CMK (cell line): Measurements from ENCODE around the gene ZDHHC16.
"Not testable (repeated sequence)": the region's sequence is repeated elsewhere in the genome, so short reads cannot be mapped to it uniquely, and the experiment has no call there.

ENCODE experiments used
- DNase-seq: peaks from one replicate; pipeline ENCODE4 v3.0.0-alpha.2; 2010; ENCODE audit warnings: low read depth

The ZDHHC16 gene

DNA sequence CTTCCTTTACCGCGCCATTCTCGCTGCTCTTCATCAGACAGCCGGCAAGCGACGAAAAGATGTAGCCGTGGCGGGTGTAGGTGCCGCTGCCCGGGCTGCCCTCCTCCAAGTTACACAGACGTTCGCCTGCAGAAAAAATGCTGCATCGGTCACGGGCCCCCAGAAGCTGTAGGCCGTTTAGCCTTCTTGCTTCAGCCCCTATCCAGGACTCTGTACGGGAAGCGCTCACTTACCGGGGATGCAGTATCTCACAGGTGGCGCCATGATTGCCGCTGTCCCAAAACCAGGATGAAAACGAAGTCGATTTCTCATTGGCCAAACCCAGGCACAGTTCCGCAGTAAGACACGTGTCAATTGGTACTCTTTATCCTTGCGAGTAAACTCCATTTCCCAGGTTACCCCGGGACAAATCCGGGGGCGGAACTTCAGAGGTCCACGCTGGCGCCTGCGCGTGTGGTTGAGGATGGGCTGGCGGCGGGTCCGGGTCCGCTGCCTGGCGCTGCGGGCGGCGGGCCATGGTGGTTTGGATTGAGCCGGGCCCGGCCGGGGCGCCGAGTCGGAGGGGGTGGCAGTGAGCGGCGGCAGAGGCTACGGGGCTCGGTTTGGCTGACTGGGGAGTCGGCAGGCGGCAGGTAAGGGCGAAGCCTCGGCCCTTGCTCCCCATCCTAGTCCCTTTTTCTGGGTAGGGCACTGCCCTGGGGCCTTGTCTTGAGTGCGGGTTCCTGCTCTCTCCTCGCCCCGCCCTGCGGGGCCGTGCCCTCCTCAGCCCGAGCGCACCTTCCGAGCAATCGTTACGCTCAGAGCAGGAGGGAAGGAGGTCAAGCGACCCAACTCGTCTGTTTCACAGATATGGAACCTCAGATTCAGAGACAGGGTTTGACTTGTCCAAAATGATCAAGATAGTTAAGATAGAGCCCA lies at the start of gene ZDHHC16, which contains the start of gene EXOSC1:
TSS of gene ZDHHC16 (plus strand) at position 454 of the 918 bp plus-strand sequence. CDS start 5,501 bp downstream, outside the sequence.
TSS of gene EXOSC1 (minus strand) at position 285 of the 918 bp plus-strand sequence. CDS start at position 264, 21 bp downstream.
- DNase-seq = peak; percentile 88

DNA sequence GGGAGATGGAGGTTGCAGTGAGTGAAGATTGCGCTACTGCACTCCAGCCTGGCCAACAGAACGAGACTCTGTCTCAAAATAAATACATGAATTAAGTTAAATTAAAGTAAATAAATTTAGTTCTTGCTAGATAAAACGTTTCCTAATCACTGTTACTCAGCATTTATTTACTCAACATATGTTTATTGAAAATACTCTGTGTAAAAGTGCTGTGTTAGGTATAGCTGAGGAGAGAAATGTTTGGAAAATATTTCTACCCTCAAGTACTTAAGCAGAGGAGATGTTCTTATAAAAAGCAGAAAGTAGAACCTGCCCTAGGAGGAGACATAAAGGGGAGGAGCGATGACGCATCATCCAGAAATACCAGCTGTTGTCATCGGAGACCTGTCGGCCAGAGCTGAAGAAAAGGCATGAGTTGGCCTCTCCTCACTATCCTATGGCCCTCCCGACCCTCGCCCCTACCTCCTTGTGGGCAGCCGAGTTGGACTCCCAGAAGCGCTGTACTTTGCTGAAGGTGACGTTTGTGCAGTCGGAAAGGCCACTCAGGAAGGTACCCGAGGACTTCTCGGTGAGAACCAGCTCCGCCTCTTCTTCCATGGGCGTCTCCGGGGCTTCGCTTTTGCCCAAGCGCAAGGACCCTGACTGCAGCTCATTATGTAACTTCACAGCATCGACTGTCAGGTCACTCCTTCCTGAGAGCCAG lies 46.0 kb upstream of the ZDHHC16 start:
- peak; percentile 21 for DNase-seq

DNA sequence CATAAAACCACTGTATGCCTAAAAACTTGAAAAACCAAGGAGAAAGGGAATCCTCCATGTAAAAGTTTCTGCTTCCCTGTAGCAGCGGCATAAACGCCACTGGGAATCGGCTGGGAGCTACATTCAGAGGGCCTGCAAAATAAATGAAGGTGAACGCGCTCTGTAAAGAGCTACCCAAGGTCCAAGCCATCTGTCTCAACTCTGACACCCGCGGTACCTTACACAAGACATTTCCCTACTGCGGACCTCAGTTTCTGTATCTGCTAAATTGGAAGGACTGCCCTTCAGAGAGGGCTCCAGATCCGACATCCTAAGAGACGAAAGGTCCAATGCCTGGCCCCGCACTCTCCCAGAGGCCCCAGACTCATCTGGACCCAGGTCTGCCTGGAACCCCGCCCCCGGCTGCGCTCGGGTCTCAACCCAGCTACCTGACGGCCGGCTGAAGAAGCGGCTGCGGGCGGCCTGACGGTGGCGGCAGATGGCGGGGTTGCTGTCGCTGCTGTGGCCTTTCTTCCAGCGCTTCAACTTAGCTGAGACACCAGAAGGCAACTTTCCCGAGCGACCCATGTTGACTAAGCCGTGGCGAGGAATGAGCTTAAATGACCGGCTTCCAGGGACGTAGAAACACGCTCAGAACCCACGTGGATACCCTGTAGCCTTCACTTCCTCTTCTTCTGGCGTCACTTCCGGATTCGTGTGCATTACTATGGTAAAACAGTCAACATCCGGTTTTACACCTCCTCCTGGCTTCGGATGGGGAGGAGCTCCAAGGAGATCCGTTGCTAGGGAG lies 45.1 kb upstream of the ZDHHC16 start, which contains the start of gene RRP12:
TSS of gene RRP12 (minus strand) at position 676 of the 790 bp plus-strand sequence. CDS start at position 567, 109 bp downstream.
- DNase-seq = peak; percentile 96

DNA sequence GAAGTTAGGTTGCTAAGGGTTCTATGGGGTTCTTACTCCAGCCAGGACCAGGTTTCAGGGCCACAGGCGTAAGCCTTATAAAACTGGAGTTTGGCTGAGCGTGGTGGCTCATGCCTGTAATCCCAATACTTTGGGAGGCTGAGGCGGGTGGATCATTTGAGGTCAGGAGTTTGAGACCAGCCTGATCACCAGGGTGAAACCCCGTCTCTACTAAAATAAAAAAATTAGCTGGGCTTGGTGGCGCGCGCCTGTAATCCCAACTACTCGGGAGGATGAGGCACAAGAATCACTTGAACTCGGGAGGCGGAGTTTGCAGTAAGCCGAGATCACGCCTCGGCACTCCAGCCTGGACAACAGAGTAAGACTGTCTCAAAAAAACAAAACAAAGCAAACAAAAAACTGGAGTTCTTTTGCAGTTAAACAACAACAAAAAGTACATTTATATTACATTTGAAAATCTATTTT lies 44.5 kb upstream of the ZDHHC16 start:
- no peak for DNase-seq

DNA sequence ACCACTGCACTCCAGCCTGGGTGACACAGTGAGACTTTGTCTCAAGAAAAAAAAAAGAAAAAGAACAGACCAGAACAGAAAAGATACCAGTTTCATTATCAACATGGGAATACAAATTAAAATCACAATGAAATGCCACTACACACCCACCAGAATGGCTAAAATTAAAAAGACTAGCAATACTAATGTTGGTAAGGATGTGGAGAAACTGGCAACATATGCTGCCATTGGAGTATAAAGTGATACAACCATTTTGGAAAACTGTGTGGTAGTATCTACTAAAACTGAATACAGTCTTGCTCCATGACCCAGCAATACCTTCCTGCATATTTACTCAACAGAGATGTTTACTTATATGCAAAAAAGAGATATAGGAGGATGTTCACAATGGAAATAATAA lies 41.9 kb upstream of the ZDHHC16 start:
- DNase-seq = no peak

DNA sequence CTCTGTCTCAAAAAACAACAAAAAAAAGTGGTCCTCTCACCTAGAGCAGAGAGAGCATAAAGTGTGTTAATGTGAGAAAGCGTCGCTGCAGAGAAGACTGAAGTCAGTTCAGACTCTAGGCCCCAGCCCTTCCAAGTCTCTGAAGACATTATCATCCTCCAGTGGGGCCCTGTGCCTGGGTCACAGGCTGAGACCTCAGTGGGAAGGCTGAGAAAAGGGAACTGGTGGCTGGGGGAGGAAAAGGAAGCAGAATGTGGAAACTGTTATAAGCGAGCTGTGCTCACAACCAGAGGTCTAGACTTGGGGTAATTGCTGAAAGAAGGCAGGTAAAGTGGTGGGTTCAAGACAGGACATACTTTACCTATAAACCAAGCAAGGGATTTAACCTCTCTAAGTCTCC lies 39.9 kb upstream of the ZDHHC16 start:
- peak; percentile 60 for DNase-seq

DNA sequence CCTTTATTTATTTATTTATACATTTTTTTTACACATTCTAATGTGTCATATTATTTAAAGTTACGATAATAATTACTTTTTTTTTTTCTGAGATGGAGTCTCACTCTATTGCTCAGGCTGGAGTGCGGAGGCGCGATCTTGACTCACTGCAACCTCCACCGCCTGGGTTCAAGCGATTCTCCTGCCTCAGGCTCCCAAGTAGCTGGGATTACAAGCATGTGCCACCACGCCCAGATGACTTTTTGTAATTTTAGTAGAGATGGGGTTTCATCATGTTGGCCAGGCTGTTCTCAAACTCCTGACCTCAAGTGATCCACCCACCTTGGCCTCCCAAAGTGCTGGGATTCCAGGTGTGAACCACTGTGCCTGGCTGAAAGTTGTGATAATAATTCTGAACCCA lies 39.5 kb upstream of the ZDHHC16 start:
- DNase-seq = not testable (repeated sequence)

DNA sequence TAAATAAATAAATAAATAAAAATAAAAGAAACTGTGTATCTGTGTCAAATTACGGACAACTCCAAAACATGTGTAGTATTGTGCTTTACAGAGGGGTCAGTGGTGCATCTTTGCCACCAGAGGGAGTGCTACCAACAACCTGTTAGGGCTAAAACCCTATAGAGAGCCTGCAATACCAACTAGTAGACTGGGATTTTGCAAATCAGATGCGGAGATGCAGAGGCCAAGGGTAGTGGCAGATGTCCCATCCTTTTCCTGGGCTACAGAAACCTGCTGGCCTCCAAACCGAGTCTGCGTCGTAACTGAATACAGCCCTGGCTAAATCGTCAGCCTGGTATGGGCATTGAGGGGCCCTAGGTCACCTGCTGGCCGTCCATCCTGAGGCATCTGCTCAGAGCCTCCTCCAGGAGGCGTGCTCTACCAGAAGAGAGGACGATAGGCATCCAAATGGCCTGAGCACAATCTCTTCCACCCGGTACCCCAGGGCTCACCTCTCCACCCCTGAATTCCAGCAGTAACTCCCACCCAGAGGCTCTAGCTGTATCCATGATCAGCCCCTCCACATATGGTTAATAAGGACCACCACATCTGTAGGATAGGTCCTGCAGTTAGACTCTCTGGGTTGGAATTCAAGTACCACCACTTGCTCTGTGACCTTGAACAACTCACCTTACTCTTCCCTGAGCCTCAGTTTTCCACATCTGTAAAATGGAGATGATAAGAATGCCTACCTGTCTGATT lies 38.6 kb upstream of the ZDHHC16 start:
- DNase-seq = peak; percentile 64

DNA sequence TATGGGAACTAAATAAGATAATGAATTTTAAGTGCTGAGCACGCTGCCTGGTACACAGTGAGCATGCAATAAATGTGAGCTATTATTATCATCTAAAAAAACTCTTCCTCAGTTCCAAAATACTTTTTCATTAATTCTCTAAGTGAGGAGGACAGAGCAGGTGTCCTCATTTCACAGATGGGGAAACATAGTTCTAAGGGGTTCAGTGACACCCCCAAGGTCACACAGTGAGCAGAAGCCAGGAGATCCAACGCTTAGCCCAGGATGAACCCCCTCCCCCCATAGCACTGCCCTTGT lies 38.1 kb upstream of the ZDHHC16 start:
- no peak for DNase-seq

DNA sequence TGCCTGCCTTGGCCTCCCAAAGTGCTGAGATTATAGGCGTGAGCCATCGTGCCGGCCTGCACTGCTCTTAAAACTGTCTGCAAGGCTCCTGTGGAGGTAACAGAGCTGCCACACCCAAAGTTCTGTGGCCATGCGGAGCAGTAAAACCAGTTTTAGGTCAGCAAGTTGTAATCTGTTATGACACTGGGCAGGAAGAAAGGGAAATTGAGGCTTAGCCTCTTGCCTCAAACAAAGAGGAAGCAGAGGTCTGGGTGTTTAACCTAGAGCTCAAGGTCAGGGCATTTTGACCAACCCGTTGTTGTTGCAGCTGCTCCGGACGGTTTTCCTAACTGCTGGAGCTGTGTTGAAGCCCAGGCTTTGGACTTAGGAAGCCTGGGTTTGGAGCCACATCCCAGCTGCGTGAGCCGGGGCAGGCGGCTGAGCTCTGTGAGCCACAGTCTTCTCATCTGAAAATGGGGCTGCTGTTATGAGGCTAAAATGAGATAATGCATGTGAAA lies 37.4 kb upstream of the ZDHHC16 start:
- no peak for DNase-seq

DNA sequence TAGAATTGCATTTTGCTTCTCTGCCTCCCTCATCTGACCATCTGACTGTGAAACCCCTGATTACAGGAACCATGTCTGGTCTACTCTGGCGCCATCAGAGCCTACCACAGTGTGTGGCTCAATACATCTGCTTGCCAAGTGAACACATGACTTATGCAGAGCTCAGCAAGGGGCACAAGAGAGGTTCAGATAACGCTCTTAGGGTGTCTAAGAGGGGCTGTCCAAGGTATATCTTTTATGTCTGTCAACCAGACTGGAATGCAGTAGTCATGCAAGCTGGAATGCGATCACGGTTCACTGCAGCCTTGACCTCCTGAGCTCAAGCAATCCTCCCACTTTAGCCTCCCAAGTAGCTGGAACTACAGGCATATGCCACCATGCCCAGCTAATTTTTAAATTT lies 34.6 kb upstream of the ZDHHC16 start:
- no peak for DNase-seq

DNA sequence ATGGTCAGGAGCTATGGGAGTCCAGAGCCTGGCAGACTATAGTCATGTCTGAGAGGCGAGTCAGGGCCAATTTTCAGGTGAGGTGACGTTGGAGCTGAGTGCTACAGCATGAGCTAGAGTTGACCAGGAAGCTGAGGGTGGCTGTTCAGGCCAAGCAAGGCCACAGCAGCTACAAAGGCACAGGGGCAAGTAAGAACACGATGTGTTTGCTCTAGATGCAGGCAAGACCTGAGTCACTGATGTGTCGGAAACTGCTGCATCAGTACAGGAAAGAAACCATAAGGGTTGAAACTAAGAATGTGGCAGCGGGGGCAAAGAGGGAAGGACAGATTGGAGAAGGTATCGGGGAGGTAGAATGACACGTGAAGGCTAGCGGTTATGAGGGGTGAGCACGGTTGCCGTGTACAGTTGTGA lies 33.1 kb upstream of the ZDHHC16 start:
- DNase-seq = no peak

DNA sequence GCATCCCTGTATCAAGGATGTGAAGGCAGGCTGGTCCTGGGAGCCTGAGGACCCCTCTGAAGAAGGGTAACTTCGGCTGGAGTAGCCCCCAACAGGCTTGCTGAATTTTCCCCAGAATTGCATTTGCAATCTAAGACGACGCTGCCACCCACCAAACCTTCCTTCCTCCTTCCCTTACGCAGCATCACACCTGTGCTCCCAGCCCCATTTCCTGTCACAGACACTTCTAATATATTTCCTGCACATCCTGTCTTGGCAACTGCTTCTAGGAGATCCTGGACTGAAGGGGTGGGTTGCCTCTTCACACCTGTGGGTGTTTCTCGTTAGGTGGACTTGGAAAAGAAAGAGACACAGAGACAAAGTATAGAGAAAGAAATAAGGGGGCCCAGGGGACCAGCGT lies 29.4 kb upstream of the ZDHHC16 start:
- no peak for DNase-seq

DNA sequence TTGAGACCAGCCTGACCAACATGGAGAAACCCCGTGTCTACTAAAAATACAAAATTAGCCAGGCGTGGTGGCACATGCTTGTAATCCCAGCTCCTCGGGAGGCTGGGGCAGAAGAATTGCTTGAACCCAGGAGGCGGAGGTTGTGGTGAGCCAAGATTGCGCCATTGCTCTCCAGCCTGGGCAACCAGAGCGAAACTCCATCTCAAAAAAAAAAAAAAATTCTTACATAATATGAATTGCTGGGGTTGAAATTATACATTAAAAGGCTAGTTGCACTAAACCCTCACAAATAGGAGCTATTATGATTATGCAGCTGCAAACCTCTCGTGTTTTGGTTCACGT lies 22.2 kb upstream of the ZDHHC16 start:
- not testable (repeated sequence) for DNase-seq

DNA sequence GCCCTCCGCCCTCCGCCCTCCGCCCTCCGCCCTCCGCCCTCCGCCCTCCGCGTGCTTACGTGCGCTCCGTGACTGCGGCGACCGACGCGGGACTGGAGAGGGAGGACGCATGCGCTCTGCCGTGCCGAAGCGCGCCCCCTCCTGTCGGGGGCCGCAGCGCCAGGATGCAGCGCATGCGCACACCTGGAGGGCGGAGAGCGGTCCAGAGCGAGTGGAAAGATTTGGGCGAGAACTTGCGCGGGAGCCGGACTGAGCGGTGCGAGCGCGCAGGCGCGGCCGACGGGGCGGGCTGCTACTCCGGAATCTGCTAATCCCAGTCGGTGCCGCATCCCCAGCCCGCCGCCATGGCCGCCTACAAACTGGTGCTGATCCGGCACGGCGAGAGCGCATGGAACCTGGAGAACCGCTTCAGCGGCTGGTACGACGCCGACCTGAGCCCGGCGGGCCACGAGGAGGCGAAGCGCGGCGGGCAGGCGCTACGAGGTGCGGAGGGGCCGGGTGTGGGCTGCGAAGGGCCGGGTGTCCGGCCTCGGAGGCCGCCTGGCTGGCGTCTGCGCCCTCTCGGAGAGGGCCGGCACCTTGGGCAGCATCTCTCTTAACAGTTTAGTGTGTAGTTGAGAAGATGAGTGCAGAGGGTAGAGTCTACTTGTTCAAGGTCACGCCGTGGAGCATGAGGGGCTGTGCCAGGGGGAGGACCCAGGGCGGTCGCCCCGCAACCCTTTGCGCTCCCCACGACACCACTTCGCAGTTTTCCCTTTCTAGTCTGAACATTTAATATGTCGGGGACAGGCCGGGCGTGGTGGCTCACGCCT lies 19.8 kb upstream of the ZDHHC16 start, which contains the start of gene PGAM1:
TSS of gene PGAM1 (plus strand) at position 228 of the 812 bp plus-strand sequence. CDS start at position 345, 117 bp downstream.
- peak; percentile 95 for DNase-seq

DNA sequence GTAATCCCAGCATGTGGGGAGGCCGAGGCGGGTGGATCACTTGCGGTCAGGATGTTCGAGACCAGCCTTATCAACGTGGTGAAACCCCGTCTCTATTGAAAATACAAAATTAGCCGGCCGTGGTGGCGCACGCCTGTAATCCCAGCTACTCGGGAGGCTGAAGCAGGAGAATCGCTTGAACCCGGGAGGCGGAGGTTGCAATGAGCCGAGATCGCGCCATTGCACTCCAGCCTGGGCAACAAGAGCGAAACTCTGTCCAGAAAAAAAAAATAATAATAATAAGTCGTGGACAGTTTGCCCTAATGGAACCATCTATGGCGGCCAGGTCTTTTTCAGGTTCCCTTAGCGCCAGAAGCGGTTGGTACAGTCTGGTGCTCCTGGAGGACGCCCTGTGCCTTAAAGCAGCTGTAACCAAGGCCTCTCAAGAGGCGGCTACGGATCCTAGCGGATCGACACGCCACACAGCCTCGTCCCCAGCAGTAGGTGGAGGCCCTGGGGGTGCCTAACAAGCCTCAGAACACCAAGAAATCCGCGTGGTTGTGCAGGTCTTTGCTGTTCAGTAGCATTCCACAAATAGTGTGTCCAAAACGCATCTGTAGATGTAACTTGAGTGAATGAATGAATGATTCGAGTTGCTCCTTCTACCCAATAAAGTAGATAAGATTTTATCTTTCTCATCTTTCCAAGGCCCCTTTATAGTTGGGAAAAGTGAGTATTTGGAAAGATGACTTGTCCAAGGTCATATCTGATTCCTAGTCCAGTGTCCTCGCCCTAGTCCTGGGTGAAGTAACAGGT lies 19.0 kb upstream of the ZDHHC16 start:
- DNase-seq = no peak

DNA sequence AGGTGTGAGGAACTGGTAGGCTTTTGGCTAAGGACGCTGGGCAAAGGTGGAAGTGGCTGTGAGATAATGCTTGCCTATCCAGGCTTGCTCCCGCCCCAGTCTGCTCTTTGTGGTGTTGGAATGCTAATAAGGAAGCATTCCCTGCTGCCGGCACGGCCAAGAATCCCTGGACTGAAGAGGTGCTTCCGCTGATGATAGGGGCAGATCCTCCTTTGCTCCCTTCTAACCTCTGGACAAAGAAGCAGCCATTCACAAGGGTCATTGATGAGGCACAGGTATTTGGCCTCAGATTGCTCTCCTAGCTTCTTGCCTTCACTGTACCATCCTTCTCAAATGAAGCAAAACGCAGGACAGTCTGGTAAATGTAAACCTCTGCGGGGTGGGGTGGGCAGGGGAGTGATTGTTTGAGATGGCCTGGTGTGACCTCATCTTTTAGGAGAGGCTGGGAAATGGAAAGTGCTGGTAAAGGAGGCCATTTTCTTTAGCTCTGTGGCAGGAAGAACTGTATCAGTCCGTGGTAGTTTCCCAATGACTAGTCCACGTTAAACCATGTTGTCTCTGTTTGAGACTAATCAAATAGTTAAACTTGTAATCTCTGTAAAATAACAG lies 18.3 kb upstream of the ZDHHC16 start:
- no peak for DNase-seq

DNA sequence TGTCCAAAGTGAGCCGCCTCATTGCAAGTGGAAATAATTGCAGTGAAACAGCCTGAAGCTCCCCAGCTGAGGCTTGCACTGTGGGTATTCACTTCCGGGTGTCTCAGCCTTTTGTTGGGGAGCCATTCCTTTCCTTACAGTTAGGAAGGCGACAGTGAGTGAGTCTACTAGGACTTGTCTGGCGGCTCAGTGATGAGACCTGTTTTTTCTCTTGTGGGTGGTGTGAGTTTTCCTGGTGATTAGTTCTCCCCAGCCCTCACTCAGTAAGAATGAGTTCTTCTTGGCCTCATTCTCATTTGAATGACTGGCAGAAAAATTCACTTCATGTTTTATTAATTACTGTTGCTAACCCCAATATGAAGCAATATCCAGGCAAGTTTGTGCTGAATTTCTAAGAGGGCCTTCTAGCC lies 17.4 kb upstream of the ZDHHC16 start:
- no peak for DNase-seq

DNA sequence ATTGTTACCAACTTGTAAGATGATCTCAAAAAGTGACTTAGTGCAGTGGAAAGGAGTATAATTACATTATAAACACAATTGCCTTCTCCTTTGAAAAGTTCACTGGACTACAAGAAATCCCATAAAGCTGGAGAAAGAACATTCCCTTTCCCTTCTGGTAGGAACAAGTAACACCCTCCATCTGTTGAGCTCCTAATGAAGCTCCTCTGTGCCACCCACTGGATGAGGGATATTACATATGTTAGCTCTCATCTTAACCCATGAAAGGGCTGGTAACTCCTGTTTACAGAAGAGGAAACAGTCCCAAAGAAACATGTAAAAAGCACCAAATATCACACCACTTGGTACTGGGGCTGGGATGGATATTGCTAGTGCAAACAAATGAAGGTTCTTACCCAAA lies 11.9 kb upstream of the ZDHHC16 start:
- no peak for DNase-seq
